Fibroblast of peridontal ligament (primary cell): ENCODE data around the gene ANP32A.
"Not testable (repeated sequence)": the region's sequence is repeated elsewhere in the genome, so short reads cannot be mapped to it uniquely, and the experiment has no call there.

Experiments
- DNase-seq: peaks from one replicate; pipeline ENCODE4 v3.0.0-alpha.2; 2010; ENCODE audit errors: extremely low read depth

Gene ANP32A

DNA sequence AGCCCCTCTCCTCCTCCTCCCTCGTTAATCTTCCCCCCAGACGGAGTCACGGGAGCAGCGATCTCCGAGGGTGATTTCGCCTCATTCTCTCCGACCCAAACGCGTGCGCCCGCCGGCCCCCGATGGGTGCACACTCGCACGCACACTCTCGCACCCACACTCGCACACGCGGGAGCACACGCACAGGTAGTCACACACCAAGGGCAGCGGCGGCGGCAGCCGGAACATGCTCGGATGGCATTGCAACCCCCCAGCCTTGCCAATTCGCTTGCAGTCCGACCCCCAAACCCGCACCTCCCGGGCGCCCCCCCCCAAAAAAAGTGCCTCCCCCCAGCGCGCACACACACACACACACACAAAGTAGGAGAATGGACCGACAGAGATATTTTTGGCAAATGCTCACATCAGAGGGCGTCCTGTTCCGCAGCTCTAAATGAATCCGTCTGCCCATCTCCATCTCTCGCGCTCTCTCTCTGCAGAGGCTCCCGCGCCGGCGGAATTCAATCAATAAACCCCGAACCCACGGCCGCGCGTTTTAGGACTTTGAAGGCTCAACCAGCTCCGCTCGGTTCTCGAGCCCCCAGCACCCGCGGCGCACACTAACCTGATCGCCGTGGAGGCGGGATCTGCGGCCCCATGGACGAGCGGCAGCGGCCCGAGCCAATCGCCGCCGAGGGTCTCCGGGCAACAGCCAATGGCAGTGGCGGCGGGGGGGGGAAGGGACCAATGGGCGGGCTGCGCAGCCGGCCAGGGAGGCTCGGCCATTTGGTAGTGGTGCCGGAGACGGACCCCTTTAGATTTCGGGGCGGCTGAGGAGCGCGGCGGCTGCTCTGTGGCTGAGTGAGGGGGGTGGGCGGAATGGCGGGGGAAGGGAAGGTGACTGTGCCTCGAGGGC lies at the start of gene ANP32A:
ANP32A (minus strand) TSS at position 601 of the 895 bp plus-strand sequence; CDS start at position 457, 144 bp downstream.
- DNase-seq = peak; percentile 90

DNA sequence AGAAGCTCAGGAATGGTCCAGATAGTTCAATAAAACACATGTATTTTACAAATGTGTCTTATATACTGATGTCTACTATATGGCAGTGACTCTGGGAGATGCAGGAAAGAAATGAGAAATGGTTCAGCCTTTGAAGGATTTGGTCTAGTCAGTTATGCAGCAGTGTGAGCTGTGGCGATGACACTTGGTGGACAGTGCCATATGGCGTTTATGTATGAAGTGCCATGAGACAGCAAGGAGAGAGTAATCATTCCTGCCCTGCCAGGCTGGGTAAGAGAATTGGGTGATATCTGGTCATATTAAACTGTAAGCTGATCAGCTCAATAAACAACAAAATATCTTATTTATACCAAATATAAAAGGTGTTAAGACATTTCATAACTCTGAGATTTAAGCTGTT lies 47.6 kb upstream of the ANP32A start:
- DNase-seq = no peak

DNA sequence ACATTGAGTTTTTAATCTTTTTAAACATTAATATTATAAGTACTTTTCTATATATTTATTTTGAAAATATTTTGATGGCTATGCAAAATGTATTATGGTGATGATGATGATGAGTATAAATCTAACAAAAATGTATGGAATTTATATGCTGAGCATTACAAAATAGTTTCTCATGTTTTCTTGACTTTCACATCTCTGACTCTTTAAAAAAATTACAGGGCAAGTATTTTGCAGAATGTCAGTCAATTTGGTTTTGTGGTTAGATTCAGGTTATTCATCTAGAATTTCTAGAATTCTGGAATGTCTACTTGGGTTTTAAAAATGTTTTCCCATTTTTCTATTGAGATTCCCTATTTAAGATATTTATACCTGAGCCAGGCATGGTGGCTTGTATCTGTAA lies 41.7 kb upstream of the ANP32A start:
- DNase-seq = no peak

DNA sequence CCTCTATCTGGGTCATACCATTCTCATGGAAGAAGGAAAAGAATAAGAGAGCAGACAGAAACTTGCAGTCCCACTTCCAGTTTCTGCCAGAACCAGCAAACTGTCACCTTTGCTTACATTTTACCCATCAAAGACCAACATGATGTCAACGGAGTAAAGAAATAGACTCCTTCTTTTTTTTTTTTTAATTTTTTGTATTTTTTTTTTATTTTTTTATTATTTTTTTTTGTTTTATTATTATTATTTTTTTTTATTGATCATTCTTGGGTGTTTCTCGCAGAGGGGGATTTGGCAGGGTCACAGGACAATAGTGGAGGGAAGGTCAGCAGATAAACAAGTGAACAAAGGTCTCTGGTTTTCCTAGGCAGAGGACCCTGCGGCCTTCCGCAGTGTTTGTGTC lies 38.0 kb upstream of the ANP32A start:
- not testable (repeated sequence) for DNase-seq

DNA sequence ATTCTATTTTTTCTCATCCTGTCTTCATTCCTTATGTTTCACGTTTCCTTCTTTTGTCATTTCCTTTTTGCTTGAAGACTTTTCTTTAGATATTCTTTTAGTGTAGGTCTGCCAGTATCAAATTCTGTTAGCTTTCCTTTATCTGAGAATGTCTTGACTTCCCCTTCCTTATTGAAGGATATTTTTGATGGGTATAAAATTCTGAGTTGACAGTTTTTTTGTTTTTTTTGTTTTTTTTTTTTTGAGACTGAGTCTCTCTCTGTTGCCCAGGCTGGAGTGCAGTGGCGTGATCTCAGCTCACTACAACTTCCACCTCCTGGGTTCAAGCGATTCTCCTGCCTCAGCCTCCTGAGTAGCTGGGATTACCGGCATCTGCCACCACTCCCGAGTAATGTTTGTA lies 36.7 kb upstream of the ANP32A start:
- DNase-seq = not testable (repeated sequence)

DNA sequence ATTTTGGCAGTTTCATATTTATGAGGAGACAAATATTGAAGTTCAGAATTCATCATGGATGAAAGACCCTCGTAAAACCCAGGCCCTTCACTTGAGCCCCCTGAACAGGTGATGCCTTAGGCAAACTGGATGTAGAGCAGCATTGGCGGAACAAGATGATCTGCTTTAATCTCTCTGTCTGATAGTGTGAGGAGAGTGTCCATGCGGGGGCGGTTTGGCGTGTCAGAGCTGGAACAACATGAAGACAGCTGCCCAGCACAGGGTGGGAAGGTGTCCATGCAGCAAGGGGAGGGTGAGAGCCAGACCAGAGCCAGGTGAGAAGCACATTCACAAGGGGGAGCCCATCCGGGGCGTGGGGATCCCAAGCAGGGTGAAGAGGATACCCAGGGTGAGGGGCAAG lies 31.8 kb upstream of the ANP32A start:
- DNase-seq = no peak

DNA sequence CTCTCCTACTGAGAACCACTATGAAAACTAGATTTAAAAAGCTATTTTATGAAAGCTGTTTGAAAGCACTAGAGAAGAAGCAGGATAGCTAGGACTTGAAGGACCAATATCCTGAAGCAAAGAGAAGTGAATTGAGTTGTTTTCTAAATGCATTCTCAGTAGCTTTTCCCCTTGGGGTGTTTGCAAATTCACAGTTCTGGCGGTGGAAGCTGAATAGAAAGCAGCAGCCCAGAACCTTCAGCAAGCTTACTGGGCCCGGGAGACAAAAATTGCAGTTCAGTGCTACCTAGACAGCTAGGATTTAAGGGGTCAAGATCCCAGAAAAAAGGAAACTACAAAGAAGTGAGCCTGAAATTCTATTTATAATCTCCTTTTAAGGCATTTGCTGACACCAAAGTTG lies 31.3 kb upstream of the ANP32A start:
- no peak for DNase-seq

DNA sequence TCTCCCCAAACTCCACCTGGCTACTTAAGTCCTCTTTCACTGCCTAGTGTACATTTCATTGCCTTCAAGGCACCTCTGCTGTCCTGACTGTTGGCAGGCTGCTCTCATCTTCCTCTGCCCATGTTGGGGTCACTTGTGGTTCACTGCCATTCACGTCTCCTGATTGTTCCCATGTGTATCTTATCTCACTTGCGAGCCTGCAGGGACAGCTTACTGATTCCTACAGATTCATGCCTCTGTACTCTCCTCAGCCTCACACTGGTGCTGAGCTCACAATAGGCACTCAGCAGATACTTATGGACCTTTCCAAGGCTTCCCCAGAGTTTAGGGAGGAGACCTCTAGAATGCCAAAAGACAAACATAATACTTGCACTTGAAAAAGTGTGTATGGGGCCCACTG lies 28.8 kb upstream of the ANP32A start:
- no peak for DNase-seq

DNA sequence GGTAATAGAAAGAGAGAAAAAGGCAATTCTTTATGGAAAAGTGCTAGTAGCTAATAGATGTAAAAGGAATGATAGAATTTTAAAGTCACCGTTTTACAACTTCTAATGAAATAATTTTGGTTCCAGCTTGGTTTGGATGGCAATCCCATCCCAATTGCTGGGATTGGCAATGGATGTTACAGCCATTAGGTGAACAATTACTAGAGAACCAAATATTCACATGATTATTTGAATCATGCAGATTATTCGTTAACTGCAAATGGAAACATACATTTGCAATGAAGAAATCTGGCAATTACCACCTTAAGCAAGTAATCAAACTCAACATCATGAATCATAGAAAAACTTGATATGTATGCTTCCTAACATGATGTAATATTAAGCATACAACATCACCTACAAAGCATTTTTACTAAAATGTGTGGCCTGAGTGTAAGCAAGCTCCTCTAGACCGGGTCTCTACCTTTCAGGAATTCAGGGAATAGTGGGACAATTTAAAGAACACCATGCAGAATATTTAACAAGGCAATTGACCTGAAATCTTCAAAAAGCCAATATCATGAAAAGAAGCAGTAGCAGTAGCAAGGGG lies 26.2 kb upstream of the ANP32A start:
- DNase-seq = no peak

DNA sequence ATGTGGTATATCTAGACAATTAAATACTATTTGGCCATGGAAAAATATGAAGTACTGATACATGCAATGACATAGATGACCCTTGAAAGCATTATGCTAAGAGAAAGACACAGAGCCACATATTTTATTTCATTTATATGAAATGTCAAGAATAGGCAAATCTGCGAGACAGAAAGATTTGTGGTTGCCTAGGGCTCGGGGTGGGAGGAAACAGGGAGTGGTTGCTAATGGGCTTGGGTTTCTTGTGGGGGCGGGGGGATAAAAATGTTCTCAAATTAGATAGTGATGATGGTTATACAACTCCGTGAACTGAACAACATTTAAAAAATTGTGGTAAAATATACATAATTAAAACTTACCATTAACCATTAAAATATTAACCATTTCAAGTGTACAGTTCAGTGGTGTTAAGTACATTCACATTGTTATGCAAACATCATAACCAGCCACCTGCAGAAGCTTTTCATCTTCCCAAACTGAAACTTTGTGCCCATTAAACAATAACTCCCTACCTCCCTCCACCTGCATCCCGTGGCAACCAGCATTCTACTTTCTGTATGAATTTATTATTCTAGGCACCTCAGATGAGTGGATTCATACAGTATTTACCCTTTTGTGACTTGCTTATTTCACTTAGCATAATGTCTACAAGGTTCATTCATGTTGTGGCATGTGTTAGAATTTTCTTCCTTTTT lies 24.3 kb upstream of the ANP32A start:
- no peak for DNase-seq

DNA sequence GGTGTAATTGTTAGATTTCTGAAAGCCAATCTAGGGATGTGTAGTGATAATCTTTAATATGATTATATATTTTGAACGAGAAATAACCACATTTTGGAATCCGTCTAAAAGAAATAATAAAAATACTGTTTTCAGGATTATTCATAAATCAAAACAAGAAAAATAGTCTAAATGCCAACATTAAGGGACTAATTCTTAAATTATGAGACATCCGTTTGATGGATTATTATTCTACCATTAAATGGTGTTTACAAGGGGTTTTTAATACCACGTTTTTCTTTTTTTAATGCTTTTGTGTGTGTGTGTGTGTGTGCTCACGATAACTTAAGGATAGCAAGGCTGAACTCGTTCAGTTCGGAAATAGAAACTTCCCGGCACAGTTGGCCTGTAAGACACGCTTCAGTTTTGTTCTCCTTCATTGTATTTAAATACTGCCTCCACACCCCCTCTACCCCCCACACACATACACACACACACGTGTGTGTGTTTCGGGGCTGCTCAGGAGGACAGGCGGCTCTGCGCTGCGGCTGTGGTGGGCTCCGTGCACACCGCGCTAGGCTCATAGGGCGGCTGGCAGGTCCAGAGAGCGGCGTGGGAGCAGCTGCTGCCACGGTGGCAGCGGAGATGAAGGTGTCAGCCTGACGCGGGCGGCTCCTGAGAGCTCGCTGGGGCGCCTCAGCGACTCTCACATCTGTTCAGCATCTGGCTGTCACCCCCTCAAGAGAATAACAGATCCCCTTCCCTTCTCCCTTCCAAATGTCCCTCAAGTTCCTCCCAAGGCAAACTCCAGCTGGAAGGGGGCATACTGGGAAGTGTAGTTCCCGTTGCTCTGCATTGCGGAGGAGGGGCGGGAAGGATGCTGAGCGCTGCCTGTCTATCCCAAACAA lies 23.0 kb upstream of the ANP32A start:
- DNase-seq = peak; percentile 17

DNA sequence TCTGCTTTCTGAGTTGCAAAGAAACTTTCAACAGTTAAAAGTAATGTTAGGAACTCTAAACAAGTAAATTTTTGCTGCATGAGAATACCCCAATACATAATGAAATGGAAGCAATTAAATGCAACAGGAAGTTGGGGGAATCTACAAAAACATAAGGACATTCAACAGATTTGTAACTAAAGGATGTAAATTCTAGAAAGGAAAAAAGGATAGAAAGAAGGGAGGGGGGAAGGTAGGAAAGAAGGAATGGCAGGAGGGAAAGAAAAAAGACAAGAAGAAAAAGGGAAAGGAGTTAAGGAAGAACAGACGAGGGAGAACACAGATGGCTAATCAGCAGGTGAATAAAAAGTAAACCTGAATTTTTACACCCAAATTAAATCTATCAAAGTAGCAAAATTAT lies 22.3 kb upstream of the ANP32A start:
- DNase-seq = no peak

DNA sequence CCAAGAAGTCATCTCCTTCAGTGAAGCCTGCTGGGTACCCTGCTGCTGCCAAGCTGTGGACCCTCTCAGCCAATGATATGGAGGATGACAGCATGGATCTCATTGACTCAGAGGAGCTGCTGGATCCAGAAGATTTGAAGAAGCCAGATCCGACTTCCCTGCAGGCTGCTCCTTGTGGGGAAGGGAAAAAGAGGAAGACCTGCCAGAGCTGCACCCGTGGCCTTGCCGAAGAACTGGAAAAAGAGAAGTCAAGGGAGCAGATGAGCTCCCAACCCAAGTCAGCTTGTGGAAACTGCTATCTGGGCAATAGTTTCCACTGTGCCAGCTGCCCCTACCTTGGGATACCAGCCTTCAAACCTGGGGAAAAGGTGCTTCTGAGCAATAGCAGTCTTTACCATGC lies 13.7 kb upstream of the ANP32A start:
- no peak for DNase-seq

DNA sequence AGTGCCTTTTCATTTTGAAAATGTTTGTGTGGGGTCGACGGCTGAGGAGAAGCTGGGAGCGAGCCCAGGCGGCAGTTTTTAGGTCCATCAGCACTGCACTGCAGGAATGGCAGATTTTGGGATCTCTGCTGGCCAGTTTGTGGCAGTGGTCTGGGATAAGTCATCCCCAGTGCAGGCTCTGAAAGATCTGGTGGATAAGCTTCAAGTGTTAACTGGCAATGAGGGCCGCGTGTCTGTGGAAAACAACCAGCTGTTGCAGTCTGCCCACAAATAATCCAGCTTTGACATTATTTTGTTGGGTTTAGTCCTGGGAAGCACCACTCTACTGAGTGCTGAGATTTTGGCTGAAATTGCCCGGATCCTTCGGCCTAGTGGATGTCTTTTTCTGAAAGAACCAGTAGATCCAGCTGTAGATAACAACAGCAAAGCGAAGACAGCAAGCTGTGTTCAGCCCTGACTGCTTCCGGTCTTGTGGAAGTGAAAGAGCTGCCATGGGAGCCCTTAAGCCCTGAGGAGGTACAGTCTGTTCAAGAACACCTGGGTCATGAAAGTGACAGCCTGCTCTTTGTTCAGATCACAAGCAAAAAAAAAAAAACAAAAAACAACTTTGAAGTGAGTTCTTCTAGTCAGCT lies 13.1 kb upstream of the ANP32A start:
- DNase-seq = no peak

DNA sequence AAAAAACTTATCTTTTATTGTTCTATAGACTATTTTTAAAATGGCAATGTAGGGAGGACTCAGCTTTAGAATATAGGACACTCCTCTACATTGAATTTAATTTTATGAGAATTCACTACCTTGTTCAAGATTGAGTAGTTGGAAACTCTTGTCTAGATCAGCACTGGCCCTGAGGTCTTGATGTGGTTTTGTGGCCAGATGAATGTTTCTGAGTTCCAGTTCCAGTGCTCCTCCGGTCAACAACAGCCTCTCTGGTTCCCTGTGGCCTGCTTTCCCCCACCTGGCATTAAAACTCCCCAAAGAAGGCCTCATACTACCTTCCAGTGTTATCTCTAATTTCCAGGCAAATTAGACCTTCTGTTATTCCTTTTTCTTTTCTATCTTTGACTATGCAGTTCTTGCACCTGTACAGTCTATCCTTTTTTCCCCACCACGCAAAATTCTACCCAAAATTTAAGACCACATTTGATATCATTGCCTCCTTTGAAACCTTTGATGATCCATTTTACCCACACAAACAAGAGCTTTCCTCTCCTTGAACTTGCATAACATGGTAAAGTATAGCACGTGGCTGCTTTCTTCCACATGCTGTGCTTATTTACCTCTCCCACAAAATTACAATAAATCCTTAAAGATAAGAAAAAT lies 9.6 kb upstream of the ANP32A start:
- no peak for DNase-seq

DNA sequence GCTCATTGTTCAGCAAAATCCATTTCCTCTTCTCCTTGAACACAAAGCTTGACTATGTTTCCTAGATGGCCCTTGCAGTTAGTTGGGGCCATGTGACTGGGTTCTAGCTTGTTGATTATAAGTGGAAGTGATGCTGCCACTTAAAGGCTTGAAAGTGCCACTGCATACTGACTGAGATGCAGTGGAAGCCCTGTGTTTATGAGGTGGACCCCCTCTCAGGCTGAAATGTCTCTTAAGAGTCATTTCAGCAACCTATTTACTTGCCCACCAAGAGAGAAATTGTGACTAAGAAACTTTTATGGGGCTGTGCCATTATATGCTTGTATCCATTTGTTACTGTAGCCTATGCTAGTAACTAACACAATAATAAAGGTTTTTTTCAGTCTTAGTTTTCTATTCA lies 8.4 kb upstream of the ANP32A start:
- no peak for DNase-seq

DNA sequence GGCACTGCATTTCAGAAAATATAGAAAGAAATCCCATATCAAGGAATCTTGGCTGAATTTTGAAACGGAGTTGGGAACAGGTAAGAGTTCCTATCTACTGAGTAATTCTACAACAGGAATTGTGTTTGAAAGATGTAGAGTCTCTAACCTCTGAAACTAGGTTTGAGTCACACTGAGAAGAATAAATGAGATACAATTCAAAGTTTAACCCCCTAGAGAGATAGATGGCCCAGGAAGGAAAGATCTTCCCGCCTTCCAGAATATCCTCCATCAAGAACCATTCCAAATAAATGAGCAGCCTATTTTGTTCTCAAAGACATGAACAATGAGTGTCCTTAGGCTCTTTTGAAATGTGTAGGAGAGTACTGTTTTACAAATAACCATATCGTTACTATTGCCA lies 2.9 kb upstream of the ANP32A start:
- no peak for DNase-seq

DNA sequence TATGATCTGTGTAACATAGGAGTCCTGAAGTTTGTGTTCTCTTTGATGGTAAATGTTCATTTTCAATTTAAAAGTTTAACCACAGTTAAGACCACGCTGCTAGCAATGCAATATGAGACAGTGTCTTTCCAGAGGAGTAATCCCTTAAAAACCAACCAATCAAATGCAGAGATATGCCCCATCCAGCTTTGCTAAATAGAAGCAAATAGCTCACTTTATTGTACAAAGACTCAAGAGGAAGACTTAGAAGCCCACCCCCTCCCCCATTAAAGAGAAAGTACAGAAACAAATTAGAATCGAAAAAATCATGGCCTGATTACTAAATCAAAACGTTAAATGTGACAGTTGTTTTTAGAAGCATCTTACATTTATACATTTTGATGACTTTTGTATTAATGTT lies 2.1 kb upstream of the ANP32A start:
- no peak for DNase-seq

DNA sequence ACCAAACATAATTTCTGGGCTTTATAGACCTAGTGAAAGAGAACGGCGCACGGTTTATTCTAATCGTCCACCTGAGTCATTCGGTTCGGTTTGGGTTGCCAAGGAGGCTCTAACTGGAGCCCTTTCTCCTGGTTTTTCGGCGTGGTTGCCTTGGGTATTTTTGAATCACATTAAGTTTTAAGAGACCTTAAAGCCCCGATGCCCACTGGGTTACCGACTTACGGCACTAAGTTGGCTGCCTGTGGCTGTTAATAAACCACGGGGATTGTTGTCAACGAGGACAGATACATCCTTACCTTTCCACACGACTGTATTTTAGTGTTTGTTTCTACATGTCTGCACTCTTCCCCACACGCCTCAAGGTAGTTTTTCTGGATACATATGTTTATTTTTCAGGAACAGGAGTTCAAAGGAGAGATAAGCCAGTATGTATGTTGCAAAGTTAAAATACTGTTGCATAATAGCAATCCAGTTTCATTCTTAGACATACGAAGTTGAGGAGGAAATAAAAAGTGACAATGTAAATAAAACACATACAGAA lies 1.2 kb upstream of the ANP32A start:
- no peak for DNase-seq

DNA sequence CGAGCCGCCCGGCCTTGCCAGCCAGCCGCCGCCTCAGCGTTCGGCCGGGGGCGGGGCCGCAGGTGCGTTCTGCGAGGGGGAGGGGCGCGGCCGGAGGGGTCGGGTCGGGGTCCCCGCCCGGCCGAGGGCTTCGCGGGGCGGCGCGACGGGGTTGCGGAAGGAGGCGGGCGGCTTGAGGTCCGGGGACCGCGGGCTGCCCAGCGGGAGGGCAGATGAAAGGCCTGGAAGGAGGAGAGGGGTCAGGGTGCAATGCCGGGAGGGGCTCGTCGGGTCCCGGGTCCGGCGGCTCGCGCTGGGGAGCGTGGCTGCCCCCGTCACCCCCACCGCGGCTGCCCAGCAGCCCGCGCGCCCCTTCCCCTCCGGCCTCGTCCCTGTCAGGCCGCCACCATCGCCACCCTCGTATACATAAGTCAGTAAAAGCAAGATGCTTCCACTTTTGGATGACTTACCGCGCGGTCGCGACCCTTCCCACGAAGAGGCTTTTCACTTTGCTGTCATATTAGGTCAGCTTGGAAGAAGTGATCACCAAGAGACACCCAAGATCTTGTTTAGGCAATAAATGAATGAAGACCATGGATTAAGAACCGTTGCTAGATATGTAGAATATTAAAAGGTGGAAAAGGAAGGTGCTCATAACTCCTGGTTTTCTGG lies 620 bp upstream of the ANP32A start:
- DNase-seq = no peak
